ENCODE data around the gene DTYMK.
"Not testable (repeated sequence)": the region's sequence is repeated elsewhere in the genome, so short reads cannot be mapped to it uniquely, and the experiment has no call there.

Gene DTYMK

DNA sequence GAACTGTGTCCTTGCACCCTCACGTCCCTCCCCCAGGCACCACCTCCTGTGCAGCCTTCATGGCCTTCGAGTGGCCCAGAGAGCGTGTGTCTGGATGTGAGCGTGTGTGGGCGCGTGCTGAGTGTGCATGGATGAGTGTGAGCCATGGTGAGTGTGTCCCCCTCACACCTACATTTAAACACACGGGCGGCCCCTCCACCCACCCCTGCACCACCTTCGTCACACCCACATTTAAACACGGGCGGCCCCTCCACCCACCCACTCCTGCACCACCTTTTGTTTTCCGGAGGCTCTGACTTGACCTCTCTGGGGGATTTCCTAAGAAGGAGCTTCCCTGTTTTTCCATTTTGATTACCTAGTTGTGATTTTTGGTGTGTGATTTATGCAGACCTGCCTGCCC, 17.8 kb downstream of the DTYMK start:
- H3K27ac Mint-ChIP-seq = no peak overlapping the region
- H3K4me3 Mint-ChIP-seq = no peak overlapping the region
- DNase-seq = no peak
- H3K9me3 Mint-ChIP-seq = no peaks in the 10 kb centered on the region
- no peak for ATAC-seq
- H3K27me3 Mint-ChIP-seq = no peaks in the 10 kb centered on the region
- peaks cover 32% of the 10 kb centered on the region for H3K4me1 Mint-ChIP-seq

GRCh38 chr2:241668354-241668753, 18.3 kb downstream of the DTYMK start:
- Mint-ChIP-seq H3K4me1 (peaks cover 27% of the 10 kb centered on the region), H3K27ac (peak overlapping the region in 1 of 2 donors; percentile 71), H3K9me3 (no peaks in the 10 kb centered on the region), H3K27me3 (no peaks in the 10 kb centered on the region), H3K4me3 (no peak overlapping the region)
- DNase-seq (no peak), ATAC-seq (no peak)

DNA sequence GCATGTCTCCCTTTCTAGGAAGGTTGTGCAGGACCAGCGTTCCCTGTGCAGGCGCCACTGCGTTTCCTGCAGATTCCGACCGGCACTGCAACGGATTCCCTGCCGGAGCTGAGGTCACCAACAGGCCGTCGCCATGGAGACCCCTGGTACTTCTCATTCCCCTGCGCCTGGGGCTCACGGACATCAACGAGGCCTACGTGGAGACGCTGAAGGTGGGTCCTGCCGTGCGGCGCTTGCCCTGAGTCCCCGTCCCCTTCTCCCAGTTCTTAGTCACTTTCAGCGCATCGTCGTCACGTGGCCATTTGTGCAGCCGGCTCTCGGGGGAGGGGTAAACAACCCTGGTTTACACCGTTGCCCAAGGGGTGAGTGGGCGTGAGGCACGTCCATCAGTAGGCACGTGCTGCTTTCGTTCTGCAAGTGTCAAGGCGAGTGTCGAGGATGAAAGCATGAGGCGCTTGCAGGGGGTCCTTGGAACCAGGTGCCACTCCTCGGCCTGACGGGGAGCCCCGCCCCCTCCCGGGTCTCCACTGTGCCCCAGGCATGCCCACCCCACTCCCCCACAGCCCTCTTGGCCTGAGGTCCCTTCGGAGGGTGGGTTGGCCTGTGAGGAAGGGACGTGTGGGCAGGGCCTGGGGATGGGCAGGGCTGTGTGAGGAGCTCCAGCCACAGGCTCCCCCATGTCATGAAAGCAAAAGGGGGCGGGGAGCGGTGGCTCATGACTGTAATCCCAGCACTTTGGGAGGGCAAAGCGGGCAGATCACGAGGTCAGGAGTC, 19.8 kb downstream of the DTYMK start:
- DNase-seq (no peak), ATAC-seq (no peak)
- Mint-ChIP-seq H3K9me3 (no peaks in the 10 kb centered on the region), H3K4me1 (peaks cover 16% of the 10 kb centered on the region), H3K27me3 (no peaks in the 10 kb centered on the region), H3K27ac (peak overlapping the region in 1 of 2 donors; percentile 19), H3K4me3 (no peak overlapping the region)

DNA sequence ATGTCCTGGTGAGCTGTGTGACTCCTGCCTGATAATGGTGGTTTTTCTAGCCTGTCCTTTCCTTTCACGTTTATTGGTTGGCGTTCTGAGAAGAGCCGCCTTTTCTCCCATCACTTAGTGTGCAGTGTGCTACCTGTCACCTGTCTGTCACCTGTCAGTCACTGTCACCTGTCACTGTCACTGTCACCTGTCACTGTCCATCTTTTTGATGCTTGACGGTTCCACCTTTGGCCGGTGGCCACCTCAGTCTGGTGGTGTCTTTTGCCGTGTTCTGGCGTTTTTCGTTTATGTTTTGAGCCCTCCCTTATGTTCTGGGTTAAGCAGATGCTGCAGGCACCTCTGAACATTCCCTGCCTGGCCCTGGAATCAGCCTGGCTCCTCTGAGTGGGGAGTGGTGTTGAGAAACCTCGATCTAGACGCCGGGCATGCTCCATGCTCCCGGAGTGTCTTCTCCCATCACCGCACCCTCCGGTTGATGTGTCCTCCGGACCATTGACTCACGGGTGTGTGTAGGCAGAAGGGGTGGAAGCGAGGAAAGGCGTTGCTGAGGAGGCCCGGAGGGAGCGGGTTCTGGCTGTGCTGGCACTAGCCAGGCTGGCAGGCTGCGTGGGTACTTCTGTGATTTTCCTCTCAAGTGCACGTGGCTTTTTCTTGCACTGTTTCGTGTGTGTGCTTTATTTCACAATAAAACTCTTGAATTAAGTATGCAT, 20.7 kb downstream of the DTYMK start:
- Mint-ChIP-seq H3K4me1 (peaks cover 16% of the 10 kb centered on the region), H3K27ac (no peak overlapping the region), H3K27me3 (no peaks in the 10 kb centered on the region), H3K4me3 (no peak overlapping the region), H3K9me3 (no peaks in the 10 kb centered on the region)
- no peak for ATAC-seq
- DNase-seq = no peak

DNA sequence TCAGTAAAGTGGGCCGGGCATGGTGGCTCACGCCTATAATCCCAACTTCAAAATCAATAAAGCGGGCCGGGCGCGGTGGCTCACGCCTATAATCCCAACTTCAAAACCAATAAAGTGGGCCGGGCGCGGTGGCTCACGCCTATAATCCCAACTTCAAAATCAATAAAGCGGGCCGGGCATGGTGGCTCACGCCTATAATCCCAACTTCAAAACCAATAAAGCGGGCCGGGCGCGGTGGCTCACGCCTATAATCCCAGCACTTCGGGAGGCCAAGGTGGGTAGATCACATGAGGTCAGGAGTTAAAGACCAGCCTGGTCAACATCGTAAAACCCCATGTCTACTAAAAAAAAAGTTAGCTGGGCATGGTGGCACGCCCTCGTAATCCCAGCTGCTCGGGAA, 23.9 kb downstream of the DTYMK start:
- not testable (repeated sequence) for ATAC-seq, H3K4me3 Mint-ChIP-seq, H3K27me3 Mint-ChIP-seq, DNase-seq, H3K27ac Mint-ChIP-seq, H3K9me3 Mint-ChIP-seq
- H3K4me1 Mint-ChIP-seq = peaks cover 16% of the 10 kb centered on the region

DNA sequence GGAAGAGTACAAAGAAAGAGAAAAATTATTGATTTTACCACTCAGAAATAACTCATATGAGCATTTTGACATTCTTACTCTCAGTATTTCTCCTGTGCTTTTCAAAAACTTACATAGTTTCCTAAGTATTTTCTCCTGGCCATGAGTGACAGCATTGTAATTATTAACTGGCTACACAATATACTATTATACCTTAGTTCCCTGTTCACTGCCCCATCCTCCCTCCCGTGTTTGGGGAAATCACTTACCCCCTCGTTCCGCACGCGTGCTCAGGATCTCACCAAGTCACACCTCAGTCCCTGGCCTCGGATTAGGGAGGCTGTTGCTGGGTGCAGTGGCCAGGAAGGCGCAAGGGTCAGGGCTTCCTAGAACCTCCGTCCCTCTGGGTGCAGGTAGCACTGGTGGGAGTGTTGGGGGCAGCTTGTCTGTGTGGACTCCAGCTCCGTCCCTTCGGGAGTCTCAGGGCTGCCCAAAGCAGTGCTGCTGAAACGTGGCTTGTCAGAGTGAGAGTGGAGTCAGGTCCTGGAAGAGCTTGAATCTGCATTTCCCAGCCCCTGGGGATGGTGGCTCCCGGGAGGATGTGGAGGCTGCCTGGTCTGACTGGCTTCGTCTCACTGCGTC, 25.9 kb downstream of the DTYMK start:
- Mint-ChIP-seq H3K27ac (peak overlapping the region in 1 of 2 donors; percentile 20), H3K4me1 (peaks cover 15% of the 10 kb centered on the region), H3K9me3 (no peaks in the 10 kb centered on the region), H3K4me3 (no peak overlapping the region), H3K27me3 (no peaks in the 10 kb centered on the region)
- ATAC-seq (no peak), DNase-seq (no peak)

DNA sequence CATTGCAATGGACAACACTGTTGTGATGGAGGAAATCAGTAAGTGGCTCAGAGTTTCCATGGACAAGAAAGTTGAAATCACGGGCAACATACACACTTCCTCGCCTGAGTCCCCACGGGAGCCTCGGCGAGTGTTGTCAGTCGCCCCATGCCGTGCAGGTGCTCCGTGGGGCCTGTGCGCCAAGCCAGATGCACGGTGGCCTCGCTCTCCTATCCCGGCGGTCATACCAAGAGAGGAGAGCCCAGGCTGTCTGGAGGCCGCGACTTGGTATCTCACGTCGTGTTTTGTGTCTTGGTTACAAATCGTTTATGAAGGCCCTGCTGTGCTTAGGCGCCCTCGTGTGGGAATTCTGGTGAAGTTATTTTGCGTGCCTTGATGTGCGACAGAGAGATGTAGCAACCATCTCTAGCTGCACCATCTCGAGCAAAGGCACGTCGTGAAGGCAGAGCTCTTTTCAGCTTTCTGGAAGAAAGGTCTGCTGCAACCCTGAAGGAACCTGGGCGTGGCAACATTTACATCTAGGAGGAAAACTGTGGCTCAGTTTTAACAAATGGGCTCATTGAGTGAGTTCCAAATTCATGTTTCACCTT, 27.4 kb downstream of the DTYMK start:
- ATAC-seq (no peak), DNase-seq (peak; percentile 19 to 33)
- Mint-ChIP-seq H3K27ac (no peak overlapping the region), H3K27me3 (no peaks in the 10 kb centered on the region), H3K4me1 (peaks cover under 1% of the 10 kb centered on the region), H3K9me3 (no peaks in the 10 kb centered on the region), H3K4me3 (no peak overlapping the region)

GRCh38 chr2:241658296-241658695, 28.3 kb downstream of the DTYMK start:
- Mint-ChIP-seq H3K27me3 (no peaks in the 10 kb centered on the region), H3K27ac (peak overlapping the region in 1 of 2 donors; percentile 28), H3K9me3 (no peaks in the 10 kb centered on the region), H3K4me3 (no peak overlapping the region), H3K4me1 (no peaks in the 10 kb centered on the region)
- DNase-seq (no peak), ATAC-seq (no peak)

- Mint-ChIP-seq H3K4me1 (no peaks in the 10 kb centered on the region), H3K4me3 (no peak overlapping the region), H3K9me3 (no peaks in the 10 kb centered on the region), H3K27ac (no peak overlapping the region), H3K27me3 (no peaks in the 10 kb centered on the region)
- ATAC-seq (no peak), DNase-seq (no peak)
Observed at GRCh38 chr2:241657786-241658254, 28.8 kb downstream of the DTYMK start.

- H3K27ac Mint-ChIP-seq = no peak overlapping the region
- DNase-seq (no peak), ATAC-seq (no peak)
- no peak overlapping the region for H3K4me3 Mint-ChIP-seq
- H3K27me3 Mint-ChIP-seq = no peaks in the 10 kb centered on the region
- no peaks in the 10 kb centered on the region for H3K9me3 Mint-ChIP-seq
- no peaks in the 10 kb centered on the region for H3K4me1 Mint-ChIP-seq
Observed at GRCh38 chr2:241656190-241656741, 30.3 kb downstream of the DTYMK start.

GRCh38 chr2:241655516-241656189, 31.0 kb downstream of the DTYMK start:
- Mint-ChIP-seq H3K27me3 (no peaks in the 10 kb centered on the region), H3K4me1 (no peaks in the 10 kb centered on the region), H3K27ac (no peak overlapping the region), H3K9me3 (no peaks in the 10 kb centered on the region), H3K4me3 (no peak overlapping the region)
- DNase-seq = no peak
- no peak for ATAC-seq

DNA sequence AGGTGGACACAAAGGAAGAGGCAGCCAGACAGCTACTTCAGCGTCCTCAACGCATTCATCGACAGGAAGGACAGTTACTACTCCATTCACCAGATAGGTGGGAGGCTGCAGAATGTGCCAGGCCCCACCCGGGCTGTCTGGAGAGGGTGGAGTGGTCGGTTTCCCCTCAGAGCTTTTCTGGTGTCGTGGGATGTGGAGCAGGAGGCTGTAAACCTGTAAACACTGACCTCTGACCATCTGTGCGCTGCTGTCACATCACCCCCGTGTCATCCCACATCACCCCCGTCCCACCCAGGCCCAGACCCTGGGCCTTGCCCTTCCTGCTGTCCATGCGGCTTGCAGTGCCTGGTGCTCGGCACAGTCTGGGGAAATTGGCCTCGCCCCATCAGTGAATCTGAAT, 32.1 kb downstream of the DTYMK start:
- no peaks in the 10 kb centered on the region for H3K9me3 Mint-ChIP-seq
- no peaks in the 10 kb centered on the region for H3K4me1 Mint-ChIP-seq
- no peak for DNase-seq
- H3K27me3 Mint-ChIP-seq = no peaks in the 10 kb centered on the region
- H3K4me3 Mint-ChIP-seq = no peak overlapping the region
- H3K27ac Mint-ChIP-seq = no peak overlapping the region
- ATAC-seq = no peak

DNA sequence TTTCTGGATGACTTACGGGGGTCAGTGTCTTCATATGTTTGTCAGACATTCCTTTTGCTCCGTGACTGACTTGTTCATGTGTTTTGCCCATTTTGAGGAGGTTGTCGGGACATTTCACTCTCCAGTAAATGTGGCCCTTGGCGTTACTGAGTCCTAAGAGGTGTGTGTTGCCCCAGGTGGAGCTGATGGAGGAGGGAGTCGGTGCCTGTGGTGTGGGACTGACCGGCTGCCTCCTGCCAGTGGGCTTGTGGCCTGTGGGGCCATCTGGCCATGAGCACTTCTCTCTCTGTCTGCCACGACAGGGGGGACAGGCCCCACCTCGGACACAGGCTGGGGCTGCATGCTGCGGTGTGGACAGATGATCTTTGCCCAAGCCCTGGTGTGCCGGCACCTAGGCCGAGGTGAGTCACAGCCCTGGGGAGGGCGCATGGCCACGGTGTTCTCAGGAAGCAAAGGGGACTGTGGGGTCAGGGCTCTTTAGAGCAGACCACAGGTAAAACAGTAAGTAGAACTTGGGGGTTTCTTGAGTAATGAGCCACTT, 33.3 kb downstream of the DTYMK start:
- no peak for ATAC-seq
- Mint-ChIP-seq H3K4me1 (peaks cover 10% of the 10 kb centered on the region), H3K27me3 (no peaks in the 10 kb centered on the region), H3K27ac (no peak overlapping the region), H3K4me3 (no peak overlapping the region), H3K9me3 (no peaks in the 10 kb centered on the region)
- no peak for DNase-seq

- Mint-ChIP-seq H3K27ac (no peak overlapping the region), H3K9me3 (no peaks in the 10 kb centered on the region), H3K4me1 (peaks cover 13% of the 10 kb centered on the region), H3K27me3 (no peaks in the 10 kb centered on the region), H3K4me3 (no peak overlapping the region)
- DNase-seq (no peak), ATAC-seq (no peak)
Observed at GRCh38 chr2:241652722-241653121, 33.9 kb downstream of the DTYMK start.

- ATAC-seq (no peak), DNase-seq (no peak)
- Mint-ChIP-seq H3K4me3 (no peak overlapping the region), H3K27ac (no peak overlapping the region), H3K9me3 (no peaks in the 10 kb centered on the region), H3K4me1 (peaks cover 13% of the 10 kb centered on the region), H3K27me3 (no peaks in the 10 kb centered on the region)
Observed at GRCh38 chr2:241652142-241652541, 34.5 kb downstream of the DTYMK start.
